ENCODE data around the gene B4GALT6. TPM values are rescaled to one million over a fixed set of nuclear protein-coding genes. Genes with fewer than 3 reads are reported as not detected.

Gene B4GALT6
- total and polyA plus RNA-seq, 2 of the 8 experiments (the other 6 are each of a cell fraction or from before 2014, with no cell fraction given) = 6.3 to 41.5 TPM

DNA sequence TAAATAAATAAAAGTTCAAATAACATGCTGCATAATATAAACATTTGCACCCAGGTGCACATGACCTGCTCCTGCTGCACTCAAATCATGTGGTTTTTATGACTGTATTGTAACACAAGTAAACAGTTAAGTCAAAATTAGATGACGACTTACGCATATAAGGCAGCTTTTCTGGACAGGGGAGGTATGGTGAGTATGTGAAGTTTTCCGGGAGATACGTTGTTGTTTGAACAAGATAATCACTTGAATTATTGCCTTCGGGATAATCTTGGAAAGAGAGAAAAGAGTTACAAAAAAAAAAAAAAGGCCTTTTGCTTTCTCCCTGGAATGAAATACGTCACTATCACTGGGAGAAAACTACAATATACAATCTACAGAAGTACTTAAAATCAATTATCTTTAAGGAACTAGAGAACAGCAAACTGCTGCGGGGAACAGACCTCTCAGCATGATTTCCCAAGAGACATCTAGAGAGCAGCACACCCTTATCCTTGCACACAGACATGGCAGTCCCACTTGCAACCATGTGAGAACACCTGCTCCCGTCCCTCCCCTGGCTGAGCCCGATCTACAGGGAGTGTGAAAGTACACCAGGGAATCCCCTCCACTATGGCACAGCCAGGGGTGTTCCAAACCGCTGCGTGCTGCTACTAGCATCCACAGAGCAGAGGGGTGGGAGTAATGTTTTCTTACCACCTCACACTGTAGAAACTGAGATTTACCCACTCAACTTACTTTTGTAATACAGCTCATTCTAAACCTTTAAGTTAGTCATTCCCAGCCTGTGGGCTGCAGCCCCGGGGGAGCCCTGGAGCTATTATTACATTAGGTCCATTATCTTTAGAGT, 26.3 kb downstream of the B4GALT6 start (continued):
- TF ChIP-seq CHD7 (IDR thresholded peaks at IDR 0.05; ENCODE audit: insufficient replicate concordance, low read length) (no peak), HDAC6 (IDR thresholded peaks at IDR 0.05; ENCODE audit: low read depth, low read length) (no peak), CTBP2 (IDR thresholded peaks at IDR 0.05; ENCODE audit: borderline replicate concordance, insufficient read depth, insufficient read length, low read length) (no peak), KDM4A (IDR thresholded peaks at IDR 0.05; ENCODE audit: low read depth, low read length, severe bottlenecking) (no peak)

Data from H1 (cell line).